Omental fat pad (tissue), 4 donors: ENCODE data around the gene PLA2G4B. TPM values are rescaled to one million over a fixed set of nuclear protein-coding genes. Genes with fewer than 3 reads are reported as not detected.

Experiments used
- ATAC-seq: fragments of 150-250 bp; one replicate; pipeline ENCODE4 v1.9.1; 2016; ENCODE audit warnings: mild to moderate bottlenecking, moderate library complexity; ENCODE audit not compliant: low FRiP score
- DNase-seq: peaks from one replicate; pipeline ENCODE4 v3.0.0-alpha.2; 2019; ENCODE audit warnings: low spot score
- CTCF ChIP-seq, 3 donors: fragments of 450-650 bp; IDR thresholded peaks; one replicate each; pipeline ENCODE4 v1.5.1; 2016 to 2017; ENCODE audit warnings: antibody characterized with exemption in 3 of 3, mild to moderate bottlenecking in 3 of 3, moderate library complexity in 2 of 3
- total RNA-seq, 4 donors: library from RNA; depleted of rRNA; stranded (reverse); fragments of >200 nt; gene quantifications; one replicate each; pipeline ENCODE4 v1.1.0, GENCODE V29; 2016

PLA2G4B gene
- total RNA-seq, 4 donors from 2014 or later, result 1.1 to 13.6 (median 2.3) TPM

- no peak for ATAC-seq
- no peak for DNase-seq
- TF ChIP-seq CTCF (IDR thresholded peaks at IDR 0.05), result no peak
Observed at GRCh38 chr15:41814534-41814933, 24.1 kb upstream of the PLA2G4B start.

- ATAC-seq (no peak), DNase-seq (no peak)
- no peak for TF ChIP-seq CTCF (IDR thresholded peaks at IDR 0.05)
Observed at GRCh38 chr15:41816788-41817187, 21.9 kb upstream of the PLA2G4B start.

GRCh38 chr15:41817327-41817726 is 21.3 kb upstream of the PLA2G4B start:
- no peak for DNase-seq
- no peak for TF ChIP-seq CTCF (IDR thresholded peaks at IDR 0.05)
- ATAC-seq, result no peak

GRCh38 chr15:41817781-41818180 is 20.9 kb upstream of the PLA2G4B start:
- no peak for ATAC-seq
- no peak for TF ChIP-seq CTCF (IDR thresholded peaks at IDR 0.05)

GRCh38 chr15:41819455-41820050 is 19.1 kb upstream of the PLA2G4B start:
- TF ChIP-seq CTCF (IDR thresholded peaks at IDR 0.05), result no peak
- DNase-seq, result no peak
- ATAC-seq, result no peak

More at GRCh38 chr15:41817781-41818180, 20.9 kb upstream of the PLA2G4B start:
- DNase-seq, result no peak

GRCh38 chr15:41820791-41821423 is 17.7 kb upstream of the PLA2G4B start:
- ATAC-seq (no peak), DNase-seq (no peak)
- TF ChIP-seq CTCF (IDR thresholded peaks at IDR 0.05), result no peak

GRCh38 chr15:41821831-41822230 is 16.8 kb upstream of the PLA2G4B start:
- DNase-seq (no peak), ATAC-seq (no peak)
- no peak for TF ChIP-seq CTCF (IDR thresholded peaks at IDR 0.05)
